H9 (cell line): ENCODE measurements around the gene AKR1A1. TPM values are rescaled to one million over a fixed set of nuclear protein-coding genes. Genes with fewer than 3 reads are reported as not detected.

ENCODE experiments used
- DNase-seq: peaks from one replicate; pipeline ENCODE4 v3.0.0-alpha.2; 2017
- H2AFZ ChIP-seq: one replicate; pipeline ENCODE4 v1.6.1; 2013; ENCODE audit warnings: mild to moderate bottlenecking, low read length, control low read depth, moderate library complexity
- H2AK5ac ChIP-seq: 2 replicates; pipeline ENCODE4 v1.6.1; 2013; ENCODE audit warnings: low read length, control low read depth, mixed read lengths; ENCODE audit not compliant: insufficient read length
- H2BK120ac ChIP-seq: one replicate; pipeline ENCODE4 v1.6.1; 2013; ENCODE audit warnings: low read depth, mild to moderate bottlenecking, low read length, control low read depth, inconsistent platforms; ENCODE audit not compliant: poor library complexity, severe bottlenecking
- H2BK12ac ChIP-seq: 2 replicates; pipeline ENCODE4 v1.6.1; 2013; ENCODE audit warnings: low read length, control low read depth, mixed read lengths, low read depth; ENCODE audit not compliant: insufficient read length
- H2BK15ac ChIP-seq: 2 replicates; pipeline ENCODE4 v1.6.1; 2013; ENCODE audit warnings: low read depth, low read length, control low read depth
- H2BK20ac ChIP-seq: one replicate; pipeline ENCODE4 v1.6.1; 2013; ENCODE audit warnings: low read depth, mild to moderate bottlenecking, low read length, control low read depth, inconsistent platforms; ENCODE audit not compliant: poor library complexity, severe bottlenecking
- H2BK5ac ChIP-seq: 2 replicates; pipeline ENCODE4 v1.6.1; 2013; ENCODE audit warnings: low read length, control low read depth, mixed read lengths; ENCODE audit not compliant: insufficient read length
- H3K14ac ChIP-seq: 2 replicates; pipeline ENCODE4 v1.6.1; 2013; ENCODE audit warnings: low read length, control low read depth; ENCODE audit not compliant: insufficient read depth
- H3K18ac ChIP-seq: 2 replicates; pipeline ENCODE4 v1.6.1; 2013; ENCODE audit warnings: low read depth, mild to moderate bottlenecking, mixed read lengths, low read length, control low read depth; ENCODE audit not compliant: insufficient read length
- H3K23ac ChIP-seq: 2 replicates; pipeline ENCODE4 v1.6.1; 2013; ENCODE audit warnings: low read length, control low read depth, mixed read lengths, low read depth; ENCODE audit not compliant: insufficient read length
- H3K23me2 ChIP-seq: 2 replicates; pipeline ENCODE4 v1.6.1; 2013; ENCODE audit warnings: low read depth, mild to moderate bottlenecking, mixed read lengths, low read length, control low read depth; ENCODE audit not compliant: insufficient read length, poor library complexity, severe bottlenecking
- H3K27ac ChIP-seq: 2 replicates; pipeline ENCODE4 v1.5.1; 2013; ENCODE audit warnings: low read length, control low read depth, mixed read lengths, low read depth; ENCODE audit not compliant: insufficient read length
- H3K27me3 ChIP-seq: 2 replicates; pipeline ENCODE4 v1.6.1; 2013; ENCODE audit warnings: low read length, control low read depth, inconsistent platforms; ENCODE audit not compliant: insufficient read depth
- H3K4ac ChIP-seq: 2 replicates; pipeline ENCODE4 v1.6.1; 2013; ENCODE audit warnings: low read depth, mild to moderate bottlenecking, control low read depth, inconsistent platforms, low read length, moderate library complexity
- H3K4me1 ChIP-seq: 2 replicates; pipeline ENCODE4 v1.6.1; 2013; ENCODE audit warnings: low read length, control low read depth, inconsistent platforms; ENCODE audit not compliant: insufficient read depth
- H3K4me2 ChIP-seq: 2 replicates; pipeline ENCODE4 v1.6.1; 2013; ENCODE audit warnings: low read length, control low read depth, mixed read lengths; ENCODE audit not compliant: insufficient read length, insufficient read depth
- H3K56ac ChIP-seq: 2 replicates; pipeline ENCODE4 v1.6.1; 2013; ENCODE audit warnings: low read depth, mild to moderate bottlenecking, mixed read lengths, low read length, control low read depth; ENCODE audit not compliant: insufficient read length
- H3K79me1 ChIP-seq: 2 replicates; pipeline ENCODE4 v1.6.1; 2013; ENCODE audit warnings: low read depth, mild to moderate bottlenecking, moderate library complexity, low read length, control low read depth, inconsistent platforms; ENCODE audit not compliant: insufficient read depth, poor library complexity, severe bottlenecking
- H3K79me2 ChIP-seq: 2 replicates; pipeline ENCODE4 v1.6.1; 2013; ENCODE audit warnings: low read length, control low read depth, inconsistent platforms; ENCODE audit not compliant: insufficient read depth
- H3K9ac ChIP-seq: 2 replicates; pipeline ENCODE4 v1.6.1; 2013; ENCODE audit warnings: low read length, control low read depth, mixed read lengths; ENCODE audit not compliant: insufficient read length; ENCODE audit errors: extremely low read depth
- H3K9me3 ChIP-seq: one replicate; pipeline ENCODE4 v1.6.1; 2013; ENCODE audit warnings: low read depth, low read length, inconsistent platforms; ENCODE audit not compliant: control insufficient read depth
- H3T11ph ChIP-seq: one replicate; pipeline ENCODE4 v1.6.1; 2013; ENCODE audit warnings: mild to moderate bottlenecking, low read length, control low read depth, inconsistent platforms
- H4K20me1 ChIP-seq: one replicate; pipeline ENCODE4 v1.6.1; 2013; ENCODE audit not compliant: control insufficient read depth, insufficient read length, insufficient read depth
- H4K5ac ChIP-seq: 2 replicates; pipeline ENCODE4 v1.6.1; 2013; ENCODE audit warnings: low read depth, mild to moderate bottlenecking, mixed read lengths, low read length, control low read depth; ENCODE audit not compliant: insufficient read length
- H4K8ac ChIP-seq: replicated peaks from 2 replicates; pipeline ENCODE4 v1.6.1; 2013; ENCODE audit warnings: low read length, control low read depth, mixed read lengths, low read depth; ENCODE audit not compliant: insufficient read length
- H4K91ac ChIP-seq: 2 replicates; pipeline ENCODE4 v1.6.1; 2013; ENCODE audit warnings: low read depth, mild to moderate bottlenecking, moderate library complexity, mixed read lengths, low read length, control low read depth; ENCODE audit not compliant: insufficient read length
- H3K27ac Mint-ChIP-seq, 3 experiments: 2 replicates in 2 of 3; 3 replicates in 1 of 3; pipeline ENCODE4 v1.8.0; 2020 to 2021; ENCODE audit warnings: mixed read lengths in 3 of 3, mild to moderate bottlenecking in 1 of 3, moderate library complexity in 1 of 3
- H3K27me3 Mint-ChIP-seq: 2 replicates; pipeline ENCODE4 v1.8.0; 2021; ENCODE audit warnings: low read depth, mild to moderate bottlenecking, moderate library complexity, mixed read lengths
- H3K36me3 Mint-ChIP-seq, 3 experiments: 2 replicates in 2 of 3; 3 replicates in 1 of 3; pipeline ENCODE4 v1.8.0; 2020 to 2021; ENCODE audit warnings: low read depth in 3 of 3, mixed read lengths in 3 of 3; ENCODE audit not compliant: insufficient read depth in 1 of 3
- H3K4me1 Mint-ChIP-seq, 2 experiments: 2 replicates each; pipeline ENCODE4 v1.8.0; 2020; ENCODE audit warnings: mixed read lengths in 2 of 2
- H3K4me3 Mint-ChIP-seq, 2 experiments: 2 replicates in 1 of 2; 3 replicates in 1 of 2; pipeline ENCODE4 v1.8.0; 2020 to 2021; ENCODE audit warnings: mild to moderate bottlenecking in 2 of 2, mixed read lengths in 2 of 2, moderate library complexity in 1 of 2
- H3K9me3 Mint-ChIP-seq, 2 experiments: 2 replicates in 1 of 2; 3 replicates in 1 of 2; pipeline ENCODE4 v1.8.0; 2020; ENCODE audit warnings: mild to moderate bottlenecking in 2 of 2, mixed read lengths in 2 of 2, moderate library complexity in 1 of 2
- CTCF ChIP-seq: fragments of 200-600 bp; sonication (generic); conservative IDR thresholded peaks from 3 replicates; pipeline ENCODE4 v1.8.0; 2021; ENCODE audit warnings: antibody characterized with exemption, mild to moderate bottlenecking
- WGBS: extraction: QIAGEN DNeasy Blood & Tissue Kit; methylation state at CpG from one replicate; pipeline ENCODE4 v1.1.7; 2013; ENCODE audit warnings: missing lambda C conversion rate, low lambda C conversion rate, mixed read lengths; ENCODE audit not compliant: insufficient read length; ENCODE audit errors: extremely low coverage; 5-methylcytosine and 5-hydroxymethylcytosine counted together
- total RNA-seq: library from RNA; stranded (reverse); gene quantifications from 2 replicates; pipeline ENCODE4 v1.2.1, GENCODE V29; 2021

AKR1A1 gene
- total RNA-seq, 1 experiment from 2014 or later = 286 TPM

- no peak overlapping the region for H3K18ac ChIP-seq
- H3K14ac ChIP-seq = no peak overlapping the region
- no peak overlapping the region for H4K8ac ChIP-seq
- H3K9me3 ChIP-seq = no peaks in the 10 kb centered on the region
- H3K4me2 ChIP-seq = no peak overlapping the region
- H3K27ac ChIP-seq = no peak overlapping the region
- 0 out of 2 replicates have a peak, but pooled peaks cover 2% of the 10 kb centered on the region for H3K4me1 ChIP-seq
- H3T11ph ChIP-seq = no peak overlapping the region
- H3K27ac Mint-ChIP-seq = peak overlapping the region in 2 of 3 experiments; percentile 4 to 16; a peak in 2 of 7 replicates
- H2BK12ac ChIP-seq = no peak overlapping the region
- H2BK5ac ChIP-seq = no peak overlapping the region
- no peak overlapping the region for H2AFZ ChIP-seq
- no CpG with 5 or more reads among the region's 4 CpGs for WGBS
- no peak overlapping the region for H2AK5ac ChIP-seq
- no peak overlapping the region for H3K4me3 Mint-ChIP-seq
- no peak overlapping the region for H2BK15ac ChIP-seq
- peaks cover 29 to 61% (median 40%) of the 10 kb centered on the region in 3 experiments; a peak in 6 of 7 replicates for H3K36me3 Mint-ChIP-seq
- H2BK120ac ChIP-seq = no peak overlapping the region
- H3K79me1 ChIP-seq = no peaks in the 10 kb centered on the region
- no peak overlapping the region for H3K23ac ChIP-seq
- H4K91ac ChIP-seq = no peak overlapping the region
- no peaks in the 10 kb centered on the region for H4K20me1 ChIP-seq
- DNase-seq = no peak
- H3K9me3 Mint-ChIP-seq = no peaks in the 10 kb centered on the region
- no peak overlapping the region for H3K4ac ChIP-seq
- H4K5ac ChIP-seq = no peak overlapping the region
- no peak overlapping the region for H2BK20ac ChIP-seq
- TF ChIP-seq CTCF = no peak
- H3K27me3 Mint-ChIP-seq = no peaks in the 10 kb centered on the region
- H3K9ac ChIP-seq = no peak overlapping the region
- H3K23me2 ChIP-seq = no peaks in the 10 kb centered on the region
- H3K27me3 ChIP-seq = no peaks in the 10 kb centered on the region
- no peaks in the 10 kb centered on the region for H3K79me2 ChIP-seq
- no peak overlapping the region for H3K56ac ChIP-seq
- H3K4me1 Mint-ChIP-seq = peaks cover 22 to 23% of the 10 kb centered on the region in 2 experiments
These were observed 20.0 kb downstream of the AKR1A1 start for GRCh38 chr1:45570631-45571030.
